SK-N-SH (cell line): ENCODE data around the gene ZBTB4. TPM values are rescaled to one million over a fixed set of nuclear protein-coding genes. Genes with fewer than 3 reads are reported as not detected.

Source experiments
- CTCF ChIA-PET: fragments of 300-600, 350-600 bp; formaldehyde crosslinking; extraction: SDS; loops from one replicate; lab custom pipeline; 2021; lab: Yijun Ruan, JAX
- POLR2A ChIA-PET: fragments of 350-600 bp; sonication (Branson Sonifier 250); formaldehyde crosslinking; extraction: SDS; loops from one replicate; lab custom pipeline; 2020; ENCODE audit warnings: antibody characterized with exemption, inconsistent platforms; lab: Yijun Ruan, JAX
- DNase-seq: peaks from one replicate; pipeline ENCODE4 v3.0.0; 2012
- H2AFZ ChIP-seq: fragments of 200-600 bp; sonication (generic); 2 replicates; pipeline ENCODE4 v1.8.1; 2016; ENCODE audit warnings: antibody characterized with exemption, mild to moderate bottlenecking, low read depth
- H3F3A ChIP-seq: fragments of 200-600 bp; sonication (generic); replicated peaks from 2 replicates; pipeline ENCODE3; 2016; ENCODE audit warnings: antibody characterized with exemption, mild to moderate bottlenecking; ENCODE audit not compliant: insufficient read depth
- H3K27ac ChIP-seq, 2 experiments: fragments of 200-500 bp in 1 of 2; fragments of 200-600 bp in 1 of 2; sonication (Bioruptor generic) in 1 of 2; sonication (generic), shearing (Covaris generic) in 1 of 2; 2 replicates each; pipeline versions ENCODE4 v1.5.1 to v1.6.1; 2014 to 2016; ENCODE audit warnings: low read depth in 2 of 2, inconsistent platforms in 1 of 2, low read length in 1 of 2, mild to moderate bottlenecking in 1 of 2, mixed read lengths in 1 of 2
- H3K27me3 ChIP-seq: fragments of 200-600 bp; sonication (generic), shearing (Covaris generic); 2 replicates; pipeline ENCODE4 v1.6.1; 2016; ENCODE audit warnings: mixed run types; ENCODE audit not compliant: insufficient read depth
- H3K36me3 ChIP-seq, 2 experiments: fragments of 200-500 bp in 1 of 2; fragments of 200-600 bp in 1 of 2; sonication (Bioruptor generic) in 1 of 2; sonication (generic) in 1 of 2; replicated peaks in 1 of 2; 2 replicates each; pipeline versions ENCODE3 to v1.5.1; 2014 to 2016; ENCODE audit warnings: low read length in 1 of 2, mild to moderate bottlenecking in 1 of 2; ENCODE audit not compliant: insufficient read depth in 2 of 2, control insufficient read depth in 1 of 2
- H3K4me1 ChIP-seq, 2 experiments: fragments of 200-500 bp in 1 of 2; fragments of 200-600 bp in 1 of 2; sonication (Bioruptor generic) in 1 of 2; sonication (generic), shearing (Covaris generic) in 1 of 2; 2 replicates each; pipeline versions ENCODE4 v1.5.1 to v1.6.1; 2014 to 2016; ENCODE audit warnings: low read depth in 1 of 2, low read length in 1 of 2, mixed run types in 1 of 2; ENCODE audit not compliant: insufficient read depth in 2 of 2, control insufficient read depth in 1 of 2
- H3K4me2 ChIP-seq: fragments of 200-600 bp; sonication (generic), shearing (Covaris generic); 2 replicates; pipeline ENCODE4 v1.6.1; 2017; ENCODE audit warnings: mixed run types
- H3K4me3 ChIP-seq, 2 experiments: fragments of 200-500 bp in 1 of 2; fragments of 200-600 bp in 1 of 2; sonication (Bioruptor generic) in 1 of 2; sonication (generic), shearing (Covaris generic) in 1 of 2; 2 replicates each; pipeline versions ENCODE4 v1.5.1 to v1.8.1; 2014 to 2016; ENCODE audit warnings: low read depth in 2 of 2, inconsistent platforms in 1 of 2, low read length in 1 of 2, mild to moderate bottlenecking in 1 of 2, mixed read lengths in 1 of 2, moderate library complexity in 1 of 2
- H3K79me2 ChIP-seq: fragments of 200-600 bp; sonication (generic); 2 replicates; pipeline ENCODE4 v1.8.1; 2017; ENCODE audit warnings: mild to moderate bottlenecking; ENCODE audit not compliant: insufficient read depth
- H3K9ac ChIP-seq: fragments of 200-600 bp; sonication (generic); 2 replicates; pipeline ENCODE4 v1.6.1; 2017; ENCODE audit warnings: mixed run types
- H3K9me2 ChIP-seq: fragments of 200-600 bp; sonication (generic); 2 replicates; pipeline ENCODE4 v1.6.1; 2017; ENCODE audit warnings: mixed run types
- H3K9me3 ChIP-seq: fragments of 200-600 bp; sonication (generic); 2 replicates; pipeline ENCODE4 v1.6.1; 2017; ENCODE audit warnings: mixed run types, mild to moderate bottlenecking, moderate library complexity
- H4K20me1 ChIP-seq: fragments of 200-600 bp; sonication (generic); 2 replicates; pipeline ENCODE4 v1.6.1; 2017; ENCODE audit warnings: mild to moderate bottlenecking, mixed run types; ENCODE audit not compliant: insufficient read depth
- CHD2 ChIP-seq: fragments of 150-350 bp; IDR thresholded peaks from 2 replicates; pipeline ENCODE4 v1.6.1; 2018; ENCODE audit warnings: low read length; ENCODE audit not compliant: partially characterized antibody
- ELF1 ChIP-seq: IDR thresholded peaks from 2 replicates; pipeline ENCODE4 v1.4.0; 2012
- EZH2phosphoT487 ChIP-seq: fragments of 200-600 bp; sonication (generic); IDR thresholded peaks from 2 replicates; pipeline ENCODE4 v1.6.1; 2017; ENCODE audit warnings: low read depth, mixed run types, mild to moderate bottlenecking, antibody characterized with exemption, moderate library complexity, borderline replicate concordance
- FOXM1 ChIP-seq: IDR thresholded peaks from 2 replicates; pipeline ENCODE4 v1.4.0; 2012; ENCODE audit warnings: low read depth, mild to moderate bottlenecking
- JUND ChIP-seq: IDR thresholded peaks from 2 replicates; pipeline ENCODE4 v1.4.0; 2012
- MEF2A ChIP-seq: IDR thresholded peaks from 2 replicates; pipeline ENCODE4 v1.4.0; 2012; ENCODE audit warnings: low read depth, borderline replicate concordance
- MXI1 ChIP-seq: IDR thresholded peaks from 2 replicates; pipeline ENCODE4 v1.6.1; 2012; ENCODE audit warnings: mild to moderate bottlenecking, low read depth, low read length, improper control_type of control experiment
- NFIC ChIP-seq: IDR thresholded peaks from 2 replicates; pipeline ENCODE4 v1.4.0; 2012; ENCODE audit warnings: borderline replicate concordance
- NRF1 ChIP-seq: IDR thresholded peaks from 2 replicates; pipeline ENCODE4 v1.6.1; 2012; ENCODE audit warnings: low read depth, mild to moderate bottlenecking, low read length
- POLR2AphosphoS5 ChIP-seq: IDR thresholded peaks from 2 replicates; pipeline ENCODE4 v1.6.1; 2012; ENCODE audit warnings: low read depth, low read length
- RFX5 ChIP-seq: IDR thresholded peaks from 2 replicates; pipeline ENCODE4 v1.6.1; 2012; ENCODE audit warnings: mild to moderate bottlenecking, improper control_type of control experiment, low read length
- SMC3 ChIP-seq: IDR thresholded peaks from 2 replicates; pipeline ENCODE4 v1.6.1; 2012; ENCODE audit warnings: low read depth, low read length, improper control_type of control experiment
- TAF1 ChIP-seq: IDR thresholded peaks from 2 replicates; pipeline ENCODE4 v1.6.1; 2012; ENCODE audit warnings: low read depth, mild to moderate bottlenecking, low read length, moderate library complexity, borderline replicate concordance
- YY1 ChIP-seq: IDR thresholded peaks from 2 replicates; pipeline ENCODE4 v1.4.0; 2012; ENCODE audit warnings: low read depth, mild to moderate bottlenecking
- WGBS: methylation state at CpG from one replicate; pipeline ENCODE4 v1.1.6; 2017; ENCODE audit warnings: low lambda C conversion rate; 5-methylcytosine and 5-hydroxymethylcytosine counted together
- polyA plus RNA-seq, 3 experiments: library from polyadenylated mRNA; depleted of rRNA; stranded (reverse); fragments of >200 nt; gene quantifications; 2 replicates each; pipeline ENCODE4 v1.2.3, GENCODE V29; 2012
- TF ChIP-seq, protein P1 (sequence below): fragments of 150-350 bp; IDR thresholded peaks from 2 replicates; pipeline ENCODE4 v1.6.1; 2016; ENCODE audit warnings: mild to moderate bottlenecking, low read depth, low read length
- TF ChIP-seq, protein P2 (sequence below): IDR thresholded peaks from 2 replicates; pipeline ENCODE4; 2012

ZBTB4 gene
- polyA plus RNA-seq, 1 of the 3 experiments (the other 2 are of a cell fraction), result 12.8 TPM

DNA sequence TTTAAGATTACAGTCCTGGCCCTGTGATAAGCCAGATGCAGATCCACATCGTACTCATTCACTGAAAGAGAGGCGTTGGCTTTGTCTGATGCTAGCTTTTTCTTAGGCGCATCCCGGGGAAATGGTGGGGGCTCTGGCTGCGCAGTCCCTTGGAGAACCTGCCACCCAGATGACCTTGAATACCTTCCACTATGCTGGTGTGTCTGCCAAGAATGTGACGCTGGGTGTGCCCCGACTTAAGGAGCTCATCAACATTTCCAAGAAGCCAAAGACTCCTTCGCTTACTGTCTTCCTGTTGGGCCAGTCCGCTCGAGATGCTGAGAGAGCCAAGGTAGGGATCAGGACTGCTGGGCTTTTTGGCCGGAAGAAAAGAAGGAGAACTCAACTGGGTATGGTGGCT lies 28.7 kb upstream of the ZBTB4 start:
- WGBS, result 92% methylated on average over 10 of the region's 11 CpGs
- no peak overlapping the region for H2AFZ ChIP-seq
- TF ChIP-seq NFIC, result no peak
- TF ChIP-seq SMC3, result no peak
- no peak for TF ChIP-seq ELF1
- TF ChIP-seq, protein P1, sequence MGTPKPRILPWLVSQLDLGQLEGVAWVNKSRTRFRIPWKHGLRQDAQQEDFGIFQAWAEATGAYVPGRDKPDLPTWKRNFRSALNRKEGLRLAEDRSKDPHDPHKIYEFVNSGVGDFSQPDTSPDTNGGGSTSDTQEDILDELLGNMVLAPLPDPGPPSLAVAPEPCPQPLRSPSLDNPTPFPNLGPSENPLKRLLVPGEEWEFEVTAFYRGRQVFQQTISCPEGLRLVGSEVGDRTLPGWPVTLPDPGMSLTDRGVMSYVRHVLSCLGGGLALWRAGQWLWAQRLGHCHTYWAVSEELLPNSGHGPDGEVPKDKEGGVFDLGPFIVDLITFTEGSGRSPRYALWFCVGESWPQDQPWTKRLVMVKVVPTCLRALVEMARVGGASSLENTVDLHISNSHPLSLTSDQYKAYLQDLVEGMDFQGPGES, result no peak
- no peak for TF ChIP-seq MXI1
- TF ChIP-seq FOXM1, result no peak
- no peak for TF ChIP-seq MEF2A
- no peak for TF ChIP-seq CHD2
- no peak for TF ChIP-seq POLR2AphosphoS5
- TF ChIP-seq, protein P2, sequence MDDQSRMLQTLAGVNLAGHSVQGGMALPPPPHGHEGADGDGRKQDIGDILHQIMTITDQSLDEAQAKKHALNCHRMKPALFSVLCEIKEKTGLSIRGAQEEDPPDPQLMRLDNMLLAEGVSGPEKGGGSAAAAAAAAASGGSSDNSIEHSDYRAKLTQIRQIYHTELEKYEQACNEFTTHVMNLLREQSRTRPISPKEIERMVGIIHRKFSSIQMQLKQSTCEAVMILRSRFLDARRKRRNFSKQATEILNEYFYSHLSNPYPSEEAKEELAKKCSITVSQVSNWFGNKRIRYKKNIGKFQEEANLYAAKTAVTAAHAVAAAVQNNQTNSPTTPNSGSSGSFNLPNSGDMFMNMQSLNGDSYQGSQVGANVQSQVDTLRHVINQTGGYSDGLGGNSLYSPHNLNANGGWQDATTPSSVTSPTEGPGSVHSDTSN, result no peak
- no peak for TF ChIP-seq NRF1
- TF ChIP-seq TAF1, result no peak
- no peak for TF ChIP-seq YY1
- TF ChIP-seq EZH2phosphoT487, result no peak
- TF ChIP-seq, all 33 proteins: peak for 0
- Histone ChIP-seq H3K36me3 (peaks cover 46 to 55% of the 10 kb centered on the region in 2 experiments), H3K9ac (no peak overlapping the region), H3K4me1 (no peaks in the 10 kb centered on the region), H4K20me1 (no peaks in the 10 kb centered on the region), H3K27ac (no peak overlapping the region), H3K79me2 (no peaks in the 10 kb centered on the region), H3F3A (peaks cover 8% of the 10 kb centered on the region), H3K9me3 (no peaks in the 10 kb centered on the region), H3K9me2 (no peaks in the 10 kb centered on the region), H3K27me3 (no peaks in the 10 kb centered on the region), H3K4me2 (no peak overlapping the region), H3K4me3 (no peak overlapping the region)
- ChIA-PET POLR2A (no interaction called here), CTCF (interaction anchor here (0.6 to 11.6 kb wide), 5 partner anchors 14 to 325 kb away, joined by 3 to 236 read pairs (median 3); partner anchors contain the start of genes SENP3 and TNFSF13)
- no peak for DNase-seq

DNA sequence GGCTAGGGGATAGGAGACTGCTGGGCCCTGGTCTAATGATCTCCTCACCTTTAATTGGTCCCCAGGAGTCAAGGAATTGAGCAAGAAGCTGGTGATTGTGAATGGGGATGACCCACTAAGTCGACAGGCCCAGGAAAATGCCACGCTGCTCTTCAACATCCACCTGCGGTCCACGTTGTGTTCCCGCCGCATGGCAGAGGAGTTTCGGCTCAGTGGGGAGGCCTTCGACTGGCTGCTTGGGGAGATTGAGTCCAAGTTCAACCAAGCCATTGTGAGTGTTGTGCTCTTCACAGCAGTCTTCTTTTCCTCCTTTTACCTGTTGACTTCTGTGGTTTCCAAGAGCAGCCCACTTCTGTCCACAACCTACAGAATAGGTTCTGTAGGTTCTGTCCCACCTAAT lies 24.1 kb upstream of the ZBTB4 start:
- Histone ChIP-seq H3K27me3 (no peaks in the 10 kb centered on the region), H3K36me3 (peaks cover 61 to 66% of the 10 kb centered on the region in 2 experiments), H3K4me3 (no peak overlapping the region), H4K20me1 (no peaks in the 10 kb centered on the region), H3K9me2 (no peaks in the 10 kb centered on the region), H3K4me2 (no peak overlapping the region), H3K9ac (no peak overlapping the region), H3K79me2 (peaks cover 9% of the 10 kb centered on the region), H3K9me3 (no peaks in the 10 kb centered on the region), H2AFZ (no peak overlapping the region), H3F3A (peaks cover 5% of the 10 kb centered on the region), H3K4me1 (no peaks in the 10 kb centered on the region), H3K27ac (no peak overlapping the region)
- 94% methylated on average over 8 of the region's 8 CpGs for WGBS
- ChIA-PET POLR2A (no interaction called here), CTCF (interaction anchor here (1.3 to 3.2 kb wide), 5 partner anchors 10 to 67 kb away, joined by 3 to 15 read pairs (median 5); no protein-coding TSS in a partner anchor)
- DNase-seq, result no peak
- TF ChIP-seq SMC3 (no peak), JUND (no peak), RFX5 (no peak), ELF1 (no peak), MXI1 (no peak), NFIC (no peak)
